HEK293 (cell line): ENCODE measurements around the gene KIF19.

Source experiments
- ELK4 ChIP-seq: IDR thresholded peaks from 2 replicates; pipeline ENCODE4 v1.6.1; 2011; ENCODE audit warnings: mild to moderate bottlenecking, low read depth, low read length, borderline replicate concordance
- ZNF362 ChIP-seq: fragments of 450-650 bp; formaldehyde crosslinking; IDR thresholded peaks from 2 replicates; pipeline ENCODE4 v1.5.1; 2016; ENCODE audit warnings: missing biosample characterization, missing genetic modification characterization
- ZNF549 ChIP-seq: fragments of 450-650 bp; IDR thresholded peaks from 2 replicates; pipeline ENCODE4 v1.5.1; 2018; ENCODE audit warnings: missing biosample characterization, missing genetic modification characterization, mild to moderate bottlenecking, inconsistent platforms, moderate library complexity
- TF ChIP-seq, protein P1 (sequence below): fragments of 450-650 bp; formaldehyde crosslinking; IDR thresholded peaks from 2 replicates; pipeline ENCODE4 v1.5.1; 2016; ENCODE audit warnings: missing biosample characterization, missing genetic modification characterization

GRCh38 chr17:74304184-74304583 is 21.8 kb upstream of the KIF19 start:
- TF ChIP-seq, protein P1, sequence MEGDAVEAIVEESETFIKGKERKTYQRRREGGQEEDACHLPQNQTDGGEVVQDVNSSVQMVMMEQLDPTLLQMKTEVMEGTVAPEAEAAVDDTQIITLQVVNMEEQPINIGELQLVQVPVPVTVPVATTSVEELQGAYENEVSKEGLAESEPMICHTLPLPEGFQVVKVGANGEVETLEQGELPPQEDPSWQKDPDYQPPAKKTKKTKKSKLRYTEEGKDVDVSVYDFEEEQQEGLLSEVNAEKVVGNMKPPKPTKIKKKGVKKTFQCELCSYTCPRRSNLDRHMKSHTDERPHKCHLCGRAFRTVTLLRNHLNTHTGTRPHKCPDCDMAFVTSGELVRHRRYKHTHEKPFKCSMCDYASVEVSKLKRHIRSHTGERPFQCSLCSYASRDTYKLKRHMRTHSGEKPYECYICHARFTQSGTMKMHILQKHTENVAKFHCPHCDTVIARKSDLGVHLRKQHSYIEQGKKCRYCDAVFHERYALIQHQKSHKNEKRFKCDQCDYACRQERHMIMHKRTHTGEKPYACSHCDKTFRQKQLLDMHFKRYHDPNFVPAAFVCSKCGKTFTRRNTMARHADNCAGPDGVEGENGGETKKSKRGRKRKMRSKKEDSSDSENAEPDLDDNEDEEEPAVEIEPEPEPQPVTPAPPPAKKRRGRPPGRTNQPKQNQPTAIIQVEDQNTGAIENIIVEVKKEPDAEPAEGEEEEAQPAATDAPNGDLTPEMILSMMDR = no peak
- TF ChIP-seq ZNF362 (tag by site-specific recombination) = no peak
- no peak for TF ChIP-seq ELK4
- no peak for TF ChIP-seq ZNF549
